Epithelial cell of proximal tubule (primary cell): Measurements from ENCODE around the gene PRDX2. TPM values are rescaled to one million over a fixed set of nuclear protein-coding genes. Genes with fewer than 3 reads are reported as not detected.

Experiments
- DNase-seq: peaks from one replicate; pipeline ENCODE4 v3.0.0-alpha.2; 2011; ENCODE audit warnings: low read depth
- H3K4me3 ChIP-seq: 2 replicates; pipeline ENCODE4 v1.5.1; 2011; ENCODE audit warnings: low read depth, mild to moderate bottlenecking, low read length
- CTCF ChIP-seq: conservative IDR thresholded peaks from 2 replicates; pipeline ENCODE4 v1.5.1; 2012; ENCODE audit warnings: low read depth, mild to moderate bottlenecking, low read length
- total RNA-seq: library from RNA; depleted of rRNA; stranded (reverse); fragments of >200 nt; gene quantifications from 2 replicates; pipeline ENCODE4 v1.2.3, GENCODE V29; 2015

PRDX2 gene
- total RNA-seq, 1 donor from 2014 or later = 571 TPM

GRCh38 chr19:12790628-12791344, 10.8 kb downstream of the PRDX2 start:
- DNase-seq = no peak

GRCh38 chr19:12789904-12790619, 11.5 kb downstream of the PRDX2 start:
- TF ChIP-seq CTCF = no peak
- DNase-seq = no peak
- H3K4me3 ChIP-seq = peak overlapping the region; percentile 96

More at GRCh38 chr19:12790628-12791344, 10.8 kb downstream of the PRDX2 start:
- peak overlapping the region; percentile 96 for H3K4me3 ChIP-seq
- TF ChIP-seq CTCF = no peak

- no peak for DNase-seq
- H3K4me3 ChIP-seq = peak overlapping the region; percentile 96
- TF ChIP-seq CTCF = no peak
These were observed 12.3 kb downstream of the PRDX2 start for GRCh38 chr19:12789098-12789903.

DNA sequence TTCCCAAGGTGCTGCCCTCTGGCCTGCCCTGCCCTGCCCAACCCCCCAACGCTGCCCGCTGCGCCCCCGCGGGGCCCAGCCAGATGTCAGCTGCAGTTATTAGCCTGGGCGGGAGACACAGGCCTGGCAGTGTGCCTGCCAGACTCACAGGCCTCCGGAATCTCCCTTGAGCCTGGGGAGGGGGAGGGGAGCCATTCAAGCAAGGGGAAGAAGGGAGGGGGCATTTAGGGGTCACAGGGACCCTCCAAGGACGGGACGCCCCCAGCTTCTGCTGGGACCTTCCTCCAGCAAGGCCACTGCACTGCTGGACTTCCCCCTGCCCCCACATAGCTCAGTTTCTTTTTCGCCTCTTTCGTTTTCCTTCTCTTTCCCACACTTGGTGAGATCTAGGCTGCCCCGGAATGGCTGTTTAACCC, 12.9 kb downstream of the PRDX2 start:
- no peak for DNase-seq
- peak overlapping the region; percentile 96 for H3K4me3 ChIP-seq
- no peak for TF ChIP-seq CTCF

DNA sequence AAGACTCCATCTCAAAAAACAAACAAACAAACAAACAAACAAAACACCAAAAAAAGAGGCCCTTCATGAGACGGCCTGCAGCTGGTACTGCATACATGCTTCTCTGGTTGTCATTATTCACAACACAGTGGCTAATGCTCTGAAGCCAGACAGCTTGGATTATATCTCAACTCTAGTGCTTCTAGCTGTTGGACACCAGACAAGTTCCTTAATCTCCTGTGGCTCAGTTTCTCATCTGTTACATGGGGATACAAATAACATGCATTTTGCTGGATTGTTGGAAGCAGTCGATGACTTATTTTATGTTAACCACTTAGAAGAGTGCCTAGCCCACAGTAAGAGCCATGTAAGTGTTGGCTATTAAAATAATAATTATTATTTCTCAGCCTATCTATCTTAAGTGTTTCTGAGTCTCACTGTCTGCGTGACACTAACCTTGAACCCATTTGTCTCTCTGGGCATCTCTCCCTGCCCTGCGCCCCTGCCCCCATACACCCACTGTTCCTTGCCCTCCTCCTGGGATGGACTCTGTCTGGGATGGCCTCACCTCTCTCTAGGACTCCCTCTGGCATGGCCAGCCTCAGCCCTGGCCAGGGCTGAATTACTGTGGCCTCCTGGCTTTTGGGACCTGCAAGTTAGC, 13.4 kb downstream of the PRDX2 start:
- DNase-seq = no peak
- H3K4me3 ChIP-seq = peak overlapping the region; percentile 96
- TF ChIP-seq CTCF = no peak

GRCh38 chr19:12787458-12787857, 14.1 kb downstream of the PRDX2 start:
- DNase-seq = no peak
- no peak overlapping the region for H3K4me3 ChIP-seq
- no peak for TF ChIP-seq CTCF
